GM21423 (cell line): ENCODE measurements around the gene KBTBD8.

ENCODE experiments used
- ATAC-seq: cut with Tn5 transposase; IDR thresholded peaks from one replicate; pipeline ENCODE4 v1.9.1; 2021; ENCODE audit warnings: mild to moderate bottlenecking, moderate library complexity; ENCODE audit not compliant: unreplicated experiment

KBTBD8 gene

GRCh38 chr3:66997560-66998112 lies 471 bp upstream of the KBTBD8 start:
- no peak for ATAC-seq

- ATAC-seq, result no peak
Observed at GRCh38 chr3:66998904-66999235, 763 bp downstream of the KBTBD8 start.

- ATAC-seq, result peak; percentile 45
Observed at GRCh38 chr3:67000009-67000408, 1.9 kb downstream of the KBTBD8 start.

- no peak for ATAC-seq
Observed at GRCh38 chr3:67001086-67001861, 3.2 kb downstream of the KBTBD8 start.

GRCh38 chr3:67005974-67006373 lies 7.9 kb downstream of the KBTBD8 start:
- no peak for ATAC-seq

GRCh38 chr3:67006460-67006859 lies 8.4 kb downstream of the KBTBD8 start:
- no peak for ATAC-seq

- no peak for ATAC-seq
Observed at GRCh38 chr3:67008388-67008787, 10.3 kb downstream of the KBTBD8 start.

- no peak for ATAC-seq
Observed at GRCh38 chr3:67009716-67010115, 11.6 kb downstream of the KBTBD8 start.

GRCh38 chr3:67011414-67012131 lies 13.5 kb downstream of the KBTBD8 start:
- ATAC-seq, result no peak

- ATAC-seq, result no peak
Observed at GRCh38 chr3:67012564-67012963, 14.5 kb downstream of the KBTBD8 start.

- no peak for ATAC-seq
Observed at GRCh38 chr3:67015702-67016484, 17.8 kb downstream of the KBTBD8 start.

- ATAC-seq, result peak; percentile 50
Observed at GRCh38 chr3:67016522-67017080, 18.5 kb downstream of the KBTBD8 start.

- no peak for ATAC-seq
Observed at GRCh38 chr3:67017211-67017610, 19.1 kb downstream of the KBTBD8 start.

- peak; percentile 46 for ATAC-seq
Observed at GRCh38 chr3:67018105-67018788, 20.1 kb downstream of the KBTBD8 start.

- ATAC-seq, result peak; percentile 54
Observed at GRCh38 chr3:67018789-67019526, 20.9 kb downstream of the KBTBD8 start.

GRCh38 chr3:67028001-67028784 lies 30.1 kb downstream of the KBTBD8 start:
- ATAC-seq, result no peak

GRCh38 chr3:67030785-67031740 lies 33.0 kb downstream of the KBTBD8 start:
- peak; percentile 83 for ATAC-seq

GRCh38 chr3:67031986-67032385 lies 33.9 kb downstream of the KBTBD8 start:
- no peak for ATAC-seq
